ENCODE data around the gene UNCX. TPM values are rescaled to one million over a fixed set of nuclear protein-coding genes. Genes with fewer than 3 reads are reported as not detected.
A peak's percentile ranks its signal among the peaks of the same experiment; 100 is the strongest.

Gene UNCX
- total and polyA plus RNA-seq, 9 of the 15 experiments (the other 6 are each of a cell fraction or from before 2014, with no cell fraction given), result not detected

DNA sequence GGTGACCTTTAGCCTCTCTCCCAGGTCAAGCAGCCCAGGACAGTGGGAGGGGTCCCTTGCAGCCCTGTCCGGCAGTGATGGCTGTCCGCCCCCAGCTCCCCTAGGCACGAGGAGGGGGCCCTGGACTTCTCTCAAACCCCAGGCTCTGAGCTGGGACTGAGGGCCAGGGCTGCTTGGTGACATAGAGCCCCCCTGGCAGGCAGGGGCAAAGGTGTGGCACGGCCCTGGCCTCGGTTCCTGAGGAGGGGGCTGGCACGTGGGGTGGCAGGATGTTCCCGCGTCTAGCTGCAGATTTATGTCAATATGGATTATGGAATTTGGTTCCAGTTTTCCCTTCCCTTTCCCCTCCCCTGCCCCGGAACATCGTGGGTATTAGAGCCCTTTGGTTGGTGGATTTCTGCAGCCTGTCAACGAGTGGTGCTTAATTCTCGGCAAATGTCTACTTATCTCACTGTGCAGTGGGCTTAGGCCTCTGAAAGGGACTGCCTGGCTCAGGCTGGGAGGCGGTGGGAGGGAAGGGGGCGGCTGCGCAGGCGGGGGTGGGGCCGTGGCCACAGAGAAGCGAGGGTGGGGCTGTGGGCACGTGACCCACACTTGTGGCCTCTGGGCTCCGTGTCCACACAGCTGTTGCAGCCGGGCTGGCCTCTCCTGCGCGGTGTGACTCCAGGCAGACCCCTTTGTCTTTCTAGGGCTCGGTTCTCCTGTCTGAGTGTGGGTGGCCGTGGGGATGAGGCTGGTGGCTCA is 19.3 kb downstream of the UNCX start (continued):
- TF ChIP-seq, protein P1, sequence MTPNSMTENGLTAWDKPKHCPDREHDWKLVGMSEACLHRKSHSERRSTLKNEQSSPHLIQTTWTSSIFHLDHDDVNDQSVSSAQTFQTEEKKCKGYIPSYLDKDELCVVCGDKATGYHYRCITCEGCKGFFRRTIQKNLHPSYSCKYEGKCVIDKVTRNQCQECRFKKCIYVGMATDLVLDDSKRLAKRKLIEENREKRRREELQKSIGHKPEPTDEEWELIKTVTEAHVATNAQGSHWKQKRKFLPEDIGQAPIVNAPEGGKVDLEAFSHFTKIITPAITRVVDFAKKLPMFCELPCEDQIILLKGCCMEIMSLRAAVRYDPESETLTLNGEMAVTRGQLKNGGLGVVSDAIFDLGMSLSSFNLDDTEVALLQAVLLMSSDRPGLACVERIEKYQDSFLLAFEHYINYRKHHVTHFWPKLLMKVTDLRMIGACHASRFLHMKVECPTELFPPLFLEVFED (CRISPR knock-in tag; conservative IDR thresholded peaks at IDR 0.05), result no peak
- TF ChIP-seq, protein P2, sequence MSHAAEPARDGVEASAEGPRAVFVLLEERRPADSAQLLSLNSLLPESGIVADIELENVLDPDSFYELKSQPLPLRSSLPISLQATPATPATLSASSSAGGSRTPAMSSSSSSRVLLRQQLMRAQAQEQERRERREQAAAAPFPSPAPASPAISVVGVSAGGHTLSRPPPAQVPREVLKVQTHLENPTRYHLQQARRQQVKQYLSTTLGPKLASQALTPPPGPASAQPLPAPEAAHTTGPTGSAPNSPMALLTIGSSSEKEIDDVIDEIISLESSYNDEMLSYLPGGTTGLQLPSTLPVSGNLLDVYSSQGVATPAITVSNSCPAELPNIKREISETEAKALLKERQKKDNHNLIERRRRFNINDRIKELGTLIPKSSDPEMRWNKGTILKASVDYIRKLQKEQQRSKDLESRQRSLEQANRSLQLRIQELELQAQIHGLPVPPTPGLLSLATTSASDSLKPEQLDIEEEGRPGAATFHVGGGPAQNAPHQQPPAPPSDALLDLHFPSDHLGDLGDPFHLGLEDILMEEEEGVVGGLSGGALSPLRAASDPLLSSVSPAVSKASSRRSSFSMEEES (CRISPR knock-in tag; IDR thresholded peaks at IDR 0.05), result peak; percentile 58
- TF ChIP-seq CBFA2T2 (conservative IDR thresholded peaks at IDR 0.05), result peak; percentile 28
- TF ChIP-seq EGR1 (conservative IDR thresholded peaks at IDR 0.05), result peak; percentile 40; the same call in 1 of the 2 replicates
- TF ChIP-seq, protein P3, sequence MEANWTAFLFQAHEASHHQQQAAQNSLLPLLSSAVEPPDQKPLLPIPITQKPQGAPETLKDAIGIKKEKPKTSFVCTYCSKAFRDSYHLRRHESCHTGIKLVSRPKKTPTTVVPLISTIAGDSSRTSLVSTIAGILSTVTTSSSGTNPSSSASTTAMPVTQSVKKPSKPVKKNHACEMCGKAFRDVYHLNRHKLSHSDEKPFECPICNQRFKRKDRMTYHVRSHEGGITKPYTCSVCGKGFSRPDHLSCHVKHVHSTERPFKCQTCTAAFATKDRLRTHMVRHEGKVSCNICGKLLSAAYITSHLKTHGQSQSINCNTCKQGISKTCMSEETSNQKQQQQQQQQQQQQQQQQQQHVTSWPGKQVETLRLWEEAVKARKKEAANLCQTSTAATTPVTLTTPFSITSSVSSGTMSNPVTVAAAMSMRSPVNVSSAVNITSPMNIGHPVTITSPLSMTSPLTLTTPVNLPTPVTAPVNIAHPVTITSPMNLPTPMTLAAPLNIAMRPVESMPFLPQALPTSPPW (CRISPR knock-in tag; IDR thresholded peaks at IDR 0.05), result peak; percentile 61
- TF ChIP-seq, protein P4, sequence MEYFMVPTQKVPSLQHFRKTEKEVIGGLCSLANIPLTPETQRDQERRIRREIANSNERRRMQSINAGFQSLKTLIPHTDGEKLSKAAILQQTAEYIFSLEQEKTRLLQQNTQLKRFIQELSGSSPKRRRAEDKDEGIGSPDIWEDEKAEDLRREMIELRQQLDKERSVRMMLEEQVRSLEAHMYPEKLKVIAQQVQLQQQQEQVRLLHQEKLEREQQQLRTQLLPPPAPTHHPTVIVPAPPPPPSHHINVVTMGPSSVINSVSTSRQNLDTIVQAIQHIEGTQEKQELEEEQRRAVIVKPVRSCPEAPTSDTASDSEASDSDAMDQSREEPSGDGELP (CRISPR knock-in tag; IDR thresholded peaks at IDR 0.05; ENCODE audit: borderline replicate concordance), result peak; percentile 44; the same call in 1 of the 2 replicates
